Measurements from ENCODE around the gene BAD. TPM values are rescaled to one million over a fixed set of nuclear protein-coding genes. Genes with fewer than 3 reads are reported as not detected.

BAD gene
- total and polyA plus RNA-seq, 2 of the 13 experiments (the other 11 are each of a cell fraction or from before 2014, with no cell fraction given), result 17.9 to 28.5 TPM

DNA sequence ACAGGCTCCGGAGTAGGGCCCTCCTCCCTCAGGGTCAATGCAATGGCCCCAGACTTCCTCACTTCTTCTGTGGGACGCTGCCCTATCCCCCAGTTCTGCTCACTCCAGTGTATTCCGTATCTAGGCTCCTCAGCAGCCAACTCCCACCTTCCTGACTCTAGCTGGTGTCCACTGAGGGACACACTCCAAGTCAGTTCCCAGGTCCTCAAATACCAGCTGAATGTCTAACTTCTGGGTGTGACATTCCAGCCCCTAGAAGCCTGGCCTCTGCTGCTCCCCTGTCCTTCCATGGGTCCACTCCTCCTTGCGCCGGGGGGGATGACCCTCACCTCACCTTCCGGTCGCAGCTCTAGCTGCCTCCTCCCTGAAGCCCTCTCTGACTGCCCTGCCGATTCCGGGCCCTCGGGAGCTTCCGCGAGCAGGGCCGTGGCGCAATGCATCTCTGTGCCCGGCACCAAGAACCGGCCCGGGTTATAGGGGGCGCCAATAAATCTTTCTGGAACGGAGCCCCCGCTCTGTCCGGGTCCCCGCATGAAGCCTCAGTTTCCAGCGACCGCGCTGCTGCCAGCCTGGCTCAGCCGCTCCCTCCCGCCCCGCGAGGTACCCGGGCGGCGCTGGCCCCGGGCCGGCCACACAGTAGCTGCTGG, 15.4 kb downstream of the BAD start (continued):
- no peak for TF ChIP-seq ATF1 (CRISPR knock-in tag; IDR thresholded peaks at IDR 0.05)
- TF ChIP-seq GATAD2A (CRISPR knock-in tag; IDR thresholded peaks at IDR 0.05), result no peak; the same call in 1 of the 2 replicates
- TF ChIP-seq MXI1 (IDR thresholded peaks at IDR 0.05; ENCODE audit: borderline replicate concordance, low read depth, low read length), result no peak
- TF ChIP-seq, protein P1, sequence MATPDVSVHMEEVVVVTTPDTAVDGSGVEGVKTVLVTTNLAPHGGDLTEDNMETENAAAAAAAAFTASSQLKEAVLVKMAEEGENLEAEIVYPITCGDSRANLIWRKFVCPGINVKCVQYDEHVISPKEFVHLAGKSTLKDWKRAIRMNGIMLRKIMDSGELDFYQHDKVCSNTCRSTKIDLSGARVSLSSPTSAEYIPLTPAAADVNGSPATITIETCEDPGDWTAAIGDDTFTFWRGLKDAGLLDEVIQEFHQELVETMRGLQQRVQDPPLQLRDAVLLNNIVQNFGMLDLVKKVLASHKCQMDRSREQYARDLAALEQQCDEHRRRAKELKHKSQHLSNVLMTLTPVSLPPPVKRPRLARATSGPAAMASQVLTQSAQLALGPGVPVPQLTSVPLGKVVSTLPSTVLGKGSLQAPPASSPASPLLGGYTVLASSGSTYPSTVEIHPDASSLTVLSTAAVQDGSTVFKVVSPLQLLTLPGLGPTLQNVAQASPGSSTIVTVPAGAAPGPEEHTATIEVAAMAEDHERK (CRISPR knock-in tag; IDR thresholded peaks at IDR 0.05; ENCODE audit: low read depth), result no peak
- no peak for TF ChIP-seq PITX1 (CRISPR knock-in tag; IDR thresholded peaks at IDR 0.05)
- no peak for TF ChIP-seq ZSCAN12 (CRISPR knock-in tag; IDR thresholded peaks at IDR 0.05)
- TF ChIP-seq ZNF512B (CRISPR knock-in tag; IDR thresholded peaks at IDR 0.05; ENCODE audit: borderline replicate concordance), result no peak
- no peak for TF ChIP-seq ZNF552 (CRISPR knock-in tag; IDR thresholded peaks at IDR 0.05; ENCODE audit: borderline replicate concordance)
- no peak for TF ChIP-seq ZBTB2 (CRISPR knock-in tag; IDR thresholded peaks at IDR 0.05; ENCODE audit: low read depth)
- TF ChIP-seq, protein P2, sequence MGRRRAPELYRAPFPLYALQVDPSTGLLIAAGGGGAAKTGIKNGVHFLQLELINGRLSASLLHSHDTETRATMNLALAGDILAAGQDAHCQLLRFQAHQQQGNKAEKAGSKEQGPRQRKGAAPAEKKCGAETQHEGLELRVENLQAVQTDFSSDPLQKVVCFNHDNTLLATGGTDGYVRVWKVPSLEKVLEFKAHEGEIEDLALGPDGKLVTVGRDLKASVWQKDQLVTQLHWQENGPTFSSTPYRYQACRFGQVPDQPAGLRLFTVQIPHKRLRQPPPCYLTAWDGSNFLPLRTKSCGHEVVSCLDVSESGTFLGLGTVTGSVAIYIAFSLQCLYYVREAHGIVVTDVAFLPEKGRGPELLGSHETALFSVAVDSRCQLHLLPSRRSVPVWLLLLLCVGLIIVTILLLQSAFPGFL (CRISPR knock-in tag; IDR thresholded peaks at IDR 0.05), result no peak
- TF ChIP-seq, protein P3, sequence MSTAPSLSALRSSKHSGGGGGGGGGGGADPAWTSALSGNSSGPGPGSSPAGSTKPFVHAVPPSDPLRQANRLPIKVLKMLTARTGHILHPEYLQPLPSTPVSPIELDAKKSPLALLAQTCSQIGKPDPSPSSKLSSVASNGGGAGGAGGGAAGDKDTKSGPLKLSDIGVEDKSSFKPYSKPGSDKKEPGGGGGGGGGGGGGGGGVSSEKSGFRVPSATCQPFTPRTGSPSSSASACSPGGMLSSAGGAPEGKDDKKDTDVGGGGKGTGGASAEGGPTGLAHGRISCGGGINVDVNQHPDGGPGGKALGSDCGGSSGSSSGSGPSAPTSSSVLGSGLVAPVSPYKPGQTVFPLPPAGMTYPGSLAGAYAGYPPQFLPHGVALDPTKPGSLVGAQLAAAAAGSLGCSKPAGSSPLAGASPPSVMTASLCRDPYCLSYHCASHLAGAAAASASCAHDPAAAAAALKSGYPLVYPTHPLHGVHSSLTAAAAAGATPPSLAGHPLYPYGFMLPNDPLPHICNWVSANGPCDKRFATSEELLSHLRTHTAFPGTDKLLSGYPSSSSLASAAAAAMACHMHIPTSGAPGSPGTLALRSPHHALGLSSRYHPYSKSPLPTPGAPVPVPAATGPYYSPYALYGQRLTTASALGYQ (CRISPR knock-in tag; IDR thresholded peaks at IDR 0.05), result no peak
- TF ChIP-seq HOXA9 (CRISPR knock-in tag; IDR thresholded peaks at IDR 0.05; ENCODE audit: borderline replicate concordance), result peak; percentile 68; the same call in 1 of the 2 replicates
- TF ChIP-seq KAT7 (CRISPR knock-in tag; IDR thresholded peaks at IDR 0.05; ENCODE audit: borderline replicate concordance), result no peak
- TF ChIP-seq RARA (CRISPR knock-in tag; IDR thresholded peaks at IDR 0.05), result 0 out of 2 replicates have a peak, but pooled peaks have one; percentile 53
- TF ChIP-seq CREB1 (IDR thresholded peaks at IDR 0.05), result no peak
- TF ChIP-seq CREB1 (CRISPR knock-in tag; IDR thresholded peaks at IDR 0.05), result no peak
- TF ChIP-seq ZNF792 (CRISPR knock-in tag; IDR thresholded peaks at IDR 0.05), result 0 out of 2 replicates have a peak, but pooled peaks have one; percentile 9
- no peak; the same call in 1 of the 2 replicates for TF ChIP-seq ZNF225 (CRISPR knock-in tag; IDR thresholded peaks at IDR 0.05)
- TF ChIP-seq IKZF4 (CRISPR knock-in tag; IDR thresholded peaks at IDR 0.05; ENCODE audit: borderline replicate concordance, low read depth, not compliant biosample characterization), result no peak
- no peak for TF ChIP-seq ZNF674 (CRISPR knock-in tag; IDR thresholded peaks at IDR 0.05; ENCODE audit: low read depth)
- no peak for TF ChIP-seq SRSF4 (IDR thresholded peaks at IDR 0.05; ENCODE audit: low read depth, low read length, poor library complexity, severe bottlenecking)
- TF ChIP-seq SMC3 (IDR thresholded peaks at IDR 0.05; ENCODE audit: low read length), result no peak
